Subcutaneous adipose tissue (tissue), 4 donors: ENCODE data around the gene B4GALT1. TPM values are rescaled to one million over a fixed set of nuclear protein-coding genes. Genes with fewer than 3 reads are reported as not detected.

Source experiments
- CTCF ChIP-seq: fragments of 450-650 bp; IDR thresholded peaks from one replicate; pipeline ENCODE4 v1.5.1; 2016; ENCODE audit warnings: low read depth, mild to moderate bottlenecking, control low read depth, antibody characterized with exemption, moderate library complexity
- total RNA-seq, 4 donors: library from RNA; depleted of rRNA; stranded (reverse); fragments of >200 nt; gene quantifications; one replicate each; pipeline ENCODE4 v1.1.0, GENCODE V29; 2016

B4GALT1 gene
- total RNA-seq, 4 donors from 2014 or later, result 39.6 to 100 (median 64.5) TPM

- TF ChIP-seq CTCF, result no peak
Measured at GRCh38 chr9:33123407-33124031, 43.6 kb downstream of the B4GALT1 start.

- TF ChIP-seq CTCF, result no peak
Measured at GRCh38 chr9:33120620-33121019, 46.5 kb downstream of the B4GALT1 start.

- TF ChIP-seq CTCF, result no peak
Measured at GRCh38 chr9:33117796-33118195, 49.3 kb downstream of the B4GALT1 start.

GRCh38 chr9:33117306-33117705 is 49.8 kb downstream of the B4GALT1 start:
- TF ChIP-seq CTCF, result no peak

- no peak for TF ChIP-seq CTCF
Measured at GRCh38 chr9:33116860-33117259, 50.3 kb downstream of the B4GALT1 start.

- no peak for TF ChIP-seq CTCF
Measured at GRCh38 chr9:33114746-33115145, 52.4 kb downstream of the B4GALT1 start.

GRCh38 chr9:33113799-33114547 is 53.2 kb downstream of the B4GALT1 start:
- no peak for TF ChIP-seq CTCF
